Activated naive CD8-positive, alpha-beta T cell treated with anti-CD3 and anti-CD28 coated beads, Interleukin-2, amount 50 U/mL, for 16 hours (primary cell): ENCODE results near the gene PCDHGB2.
"Not testable (repeated sequence)": the region's sequence is repeated elsewhere in the genome, so short reads cannot be mapped to it uniquely, and the experiment has no call there.

Experiments used
- DNase-seq: peaks from one replicate; pipeline ENCODE4 v3.0.0-alpha.2; 2020; ENCODE audit warnings: low read depth, low spot score

The PCDHGB2 gene

DNA sequence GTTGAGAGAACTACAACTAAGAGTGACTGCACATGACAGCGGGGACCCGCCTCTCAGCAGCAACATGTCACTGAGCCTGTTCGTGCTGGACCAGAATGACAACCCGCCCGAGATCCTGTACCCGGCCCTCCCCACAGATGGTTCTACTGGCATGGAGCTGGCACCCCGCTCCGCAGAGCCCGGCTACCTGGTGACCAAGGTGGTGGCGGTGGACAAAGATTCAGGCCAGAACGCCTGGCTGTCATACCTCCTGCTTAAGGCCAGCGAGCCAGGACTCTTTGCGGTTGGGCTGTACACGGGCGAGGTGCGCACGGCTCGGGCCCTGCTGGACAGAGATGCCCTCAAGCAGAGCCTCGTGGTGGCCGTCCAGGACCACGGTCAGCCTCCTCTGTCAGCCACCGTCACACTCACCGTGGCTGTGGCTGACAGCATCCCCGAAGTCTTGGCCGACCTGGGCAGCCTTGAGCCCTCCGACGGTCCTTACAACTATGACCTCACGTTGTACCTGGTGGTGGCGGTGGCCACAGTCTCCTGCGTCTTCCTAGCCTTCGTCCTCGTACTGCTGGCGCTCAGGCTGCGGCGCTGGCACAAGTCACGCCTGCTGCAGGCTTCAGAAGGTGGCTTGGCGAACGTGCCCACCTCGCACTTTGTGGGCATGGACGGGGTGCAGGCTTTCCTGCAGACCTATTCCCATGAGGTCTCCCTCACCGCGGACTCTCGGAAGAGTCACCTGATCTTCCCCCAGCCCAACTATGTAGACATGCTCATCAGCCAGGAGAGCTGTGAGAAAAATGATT lies 24.9 kb downstream of the PCDHGB2 start:
- no peak for DNase-seq

DNA sequence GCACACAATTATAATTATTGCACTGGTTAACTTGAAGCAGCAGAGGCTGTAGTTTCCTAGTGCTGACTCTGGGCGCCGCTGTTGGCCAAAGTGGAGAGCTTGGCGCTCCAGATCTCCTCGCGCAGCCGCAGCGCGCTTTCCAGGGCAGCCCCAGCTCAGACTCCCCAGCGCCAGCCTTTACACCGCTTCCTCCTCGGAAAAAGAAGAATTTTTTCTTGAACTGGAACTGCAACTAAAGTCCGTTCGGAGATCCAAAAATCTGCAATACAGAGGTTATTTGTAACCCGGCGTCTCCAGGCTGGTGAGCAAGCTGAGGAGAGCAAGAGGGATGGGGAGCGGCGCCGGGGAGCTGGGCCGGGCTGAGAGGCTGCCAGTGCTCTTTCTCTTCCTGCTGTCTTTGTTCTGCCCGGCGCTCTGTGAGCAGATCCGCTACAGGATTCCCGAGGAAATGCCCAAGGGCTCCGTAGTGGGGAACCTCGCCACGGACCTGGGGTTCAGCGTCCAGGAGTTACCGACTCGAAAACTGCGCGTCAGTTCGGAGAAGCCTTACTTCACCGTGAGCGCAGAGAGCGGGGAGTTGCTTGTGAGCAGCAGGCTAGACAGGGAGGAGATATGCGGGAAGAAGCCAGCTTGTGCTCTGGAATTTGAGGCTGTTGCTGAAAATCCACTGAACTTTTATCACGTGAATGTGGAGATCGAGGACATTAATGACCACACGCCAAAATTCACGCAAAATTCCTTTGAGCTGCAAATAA lies 27.9 kb downstream of the PCDHGB2 start, which contains the start of gene PCDHGB4:
Gene PCDHGB4, plus strand, starts transcription at position 142 of the 755 bp plus-strand sequence. Its CDS starts 187 bp downstream, at position 329.
- DNase-seq: not testable (repeated sequence)

DNA sequence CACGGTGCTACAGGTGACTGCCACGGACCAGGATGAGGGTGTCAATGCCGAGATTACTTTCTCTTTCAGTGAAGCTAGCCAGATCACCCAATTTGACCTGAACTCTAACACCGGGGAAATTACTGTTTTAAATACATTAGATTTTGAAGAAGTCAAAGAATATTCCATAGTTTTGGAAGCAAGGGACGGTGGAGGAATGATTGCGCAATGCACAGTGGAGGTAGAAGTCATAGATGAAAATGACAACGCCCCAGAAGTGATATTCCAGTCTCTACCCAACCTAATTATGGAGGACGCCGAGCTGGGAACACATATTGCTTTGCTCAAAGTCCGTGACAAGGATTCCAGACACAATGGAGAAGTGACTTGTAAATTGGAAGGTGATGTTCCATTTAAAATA lies 28.9 kb downstream of the PCDHGB2 start:
- no peak for DNase-seq

DNA sequence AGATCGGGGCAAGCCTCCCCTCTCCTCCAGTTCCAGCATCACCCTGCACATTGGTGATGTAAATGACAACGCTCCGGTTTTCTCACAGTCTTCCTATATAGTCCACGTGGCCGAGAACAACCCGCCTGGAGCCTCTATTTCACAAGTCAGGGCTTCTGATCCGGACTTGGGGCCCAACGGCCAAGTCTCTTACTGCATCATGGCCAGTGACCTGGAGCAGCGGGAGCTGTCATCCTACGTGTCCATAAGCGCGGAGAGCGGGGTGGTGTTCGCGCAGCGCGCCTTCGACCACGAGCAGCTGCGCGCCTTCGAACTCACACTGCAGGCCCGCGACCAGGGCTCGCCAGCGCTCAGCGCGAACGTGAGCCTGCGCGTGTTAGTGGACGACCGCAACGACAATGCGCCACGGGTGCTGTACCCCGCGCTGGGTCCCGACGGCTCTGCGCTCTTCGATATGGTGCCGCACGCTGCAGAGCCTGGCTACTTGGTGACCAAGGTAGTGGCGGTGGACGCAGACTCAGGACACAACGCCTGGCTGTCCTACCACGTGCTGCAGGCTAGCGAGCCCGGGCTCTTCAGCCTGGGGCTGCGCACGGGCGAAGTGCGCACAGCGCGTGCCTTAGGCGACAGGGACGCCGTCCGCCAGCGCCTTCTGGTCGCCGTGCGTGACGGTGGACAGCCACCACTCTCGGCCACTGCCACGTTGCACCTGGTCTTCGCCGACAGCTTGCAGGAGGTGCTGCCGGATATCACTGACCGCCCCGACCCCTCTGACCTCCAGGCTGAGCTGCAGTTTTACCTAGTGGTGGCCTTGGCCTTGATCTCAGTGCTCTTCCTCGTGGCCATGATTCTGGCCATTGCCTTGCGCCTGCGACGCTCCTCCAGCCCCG lies 29.6 kb downstream of the PCDHGB2 start:
- no peak for DNase-seq

DNA sequence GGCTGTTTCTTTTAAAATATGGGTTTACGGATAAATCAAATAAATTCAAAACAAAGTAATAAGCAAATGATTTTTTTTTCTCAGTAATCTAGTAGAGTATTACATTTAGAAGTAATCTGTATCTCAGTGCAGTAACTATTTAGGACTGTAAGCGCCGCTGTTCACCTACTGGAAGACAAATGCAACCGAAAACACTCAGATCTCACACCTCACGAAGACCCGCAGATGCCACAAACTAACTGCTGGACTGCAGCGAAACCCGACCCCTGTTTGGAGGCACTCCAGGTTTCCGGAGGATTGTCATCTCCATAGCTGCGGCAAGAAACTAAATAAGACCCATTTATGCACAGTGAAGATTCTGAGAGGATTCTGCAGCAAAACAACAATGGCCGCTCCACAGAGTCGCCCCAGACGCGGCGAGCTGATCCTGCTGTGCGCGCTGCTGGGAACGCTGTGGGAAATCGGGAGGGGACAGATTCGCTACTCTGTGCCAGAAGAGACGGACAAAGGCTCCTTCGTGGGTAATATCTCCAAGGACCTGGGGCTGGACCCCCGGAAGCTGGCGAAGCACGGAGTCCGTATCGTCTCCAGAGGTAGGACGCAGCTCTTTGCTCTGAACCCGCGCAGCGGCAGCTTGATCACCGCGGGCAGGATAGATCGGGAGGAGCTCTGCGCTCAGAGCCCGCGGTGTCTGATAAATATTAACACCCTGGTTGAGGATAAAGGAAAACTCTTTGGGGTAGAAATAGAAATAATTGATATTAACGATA lies 32.8 kb downstream of the PCDHGB2 start, which contains the start of gene PCDHGA8:
Gene PCDHGA8, plus strand, starts transcription at position 205 of the 770 bp plus-strand sequence. Its CDS starts 181 bp downstream, at position 386.
- no peak for DNase-seq

DNA sequence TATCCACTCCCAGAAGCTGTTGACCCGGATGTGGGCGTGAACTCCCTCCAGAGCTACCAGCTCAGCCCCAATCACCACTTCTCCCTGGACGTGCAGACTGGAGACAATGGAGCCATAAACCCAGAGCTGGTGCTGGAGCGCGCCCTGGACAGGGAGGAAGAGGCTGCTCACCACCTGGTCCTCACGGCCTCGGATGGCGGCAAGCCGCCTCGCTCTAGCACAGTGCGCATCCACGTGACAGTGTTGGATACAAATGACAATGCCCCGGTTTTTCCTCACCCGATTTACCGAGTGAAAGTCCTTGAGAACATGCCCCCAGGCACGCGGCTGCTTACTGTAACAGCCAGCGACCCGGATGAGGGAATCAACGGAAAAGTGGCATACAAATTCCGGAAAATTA lies 33.5 kb downstream of the PCDHGB2 start:
- DNase-seq: no peak

DNA sequence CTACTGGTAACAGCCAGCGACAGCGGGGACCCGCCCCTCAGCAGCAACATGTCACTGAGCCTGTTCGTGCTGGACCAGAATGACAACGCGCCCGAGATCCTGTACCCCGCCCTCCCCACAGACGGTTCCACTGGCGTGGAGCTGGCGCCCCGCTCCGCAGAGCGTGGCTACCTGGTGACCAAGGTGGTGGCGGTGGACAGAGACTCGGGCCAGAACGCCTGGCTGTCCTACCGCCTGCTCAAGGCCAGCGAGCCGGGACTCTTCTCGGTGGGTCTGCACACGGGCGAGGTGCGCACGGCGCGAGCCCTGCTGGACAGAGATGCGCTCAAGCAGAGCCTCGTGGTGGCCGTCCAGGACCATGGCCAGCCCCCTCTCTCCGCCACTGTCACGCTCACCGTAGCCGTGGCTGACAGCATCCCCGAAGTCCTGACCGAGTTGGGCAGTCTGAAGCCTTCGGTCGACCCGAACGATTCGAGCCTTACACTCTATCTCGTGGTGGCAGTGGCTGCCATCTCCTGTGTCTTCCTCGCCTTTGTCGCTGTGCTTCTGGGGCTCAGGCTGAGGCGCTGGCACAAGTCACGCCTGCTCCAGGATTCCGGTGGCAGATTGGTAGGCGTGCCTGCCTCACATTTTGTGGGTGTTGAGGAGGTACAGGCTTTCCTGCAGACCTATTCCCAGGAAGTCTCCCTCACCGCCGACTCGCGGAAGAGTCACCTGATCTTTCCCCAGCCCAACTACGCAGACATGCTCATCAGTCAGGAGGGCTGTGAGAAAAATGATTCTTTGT lies 34.8 kb downstream of the PCDHGB2 start:
- DNase-seq: not testable (repeated sequence)

DNA sequence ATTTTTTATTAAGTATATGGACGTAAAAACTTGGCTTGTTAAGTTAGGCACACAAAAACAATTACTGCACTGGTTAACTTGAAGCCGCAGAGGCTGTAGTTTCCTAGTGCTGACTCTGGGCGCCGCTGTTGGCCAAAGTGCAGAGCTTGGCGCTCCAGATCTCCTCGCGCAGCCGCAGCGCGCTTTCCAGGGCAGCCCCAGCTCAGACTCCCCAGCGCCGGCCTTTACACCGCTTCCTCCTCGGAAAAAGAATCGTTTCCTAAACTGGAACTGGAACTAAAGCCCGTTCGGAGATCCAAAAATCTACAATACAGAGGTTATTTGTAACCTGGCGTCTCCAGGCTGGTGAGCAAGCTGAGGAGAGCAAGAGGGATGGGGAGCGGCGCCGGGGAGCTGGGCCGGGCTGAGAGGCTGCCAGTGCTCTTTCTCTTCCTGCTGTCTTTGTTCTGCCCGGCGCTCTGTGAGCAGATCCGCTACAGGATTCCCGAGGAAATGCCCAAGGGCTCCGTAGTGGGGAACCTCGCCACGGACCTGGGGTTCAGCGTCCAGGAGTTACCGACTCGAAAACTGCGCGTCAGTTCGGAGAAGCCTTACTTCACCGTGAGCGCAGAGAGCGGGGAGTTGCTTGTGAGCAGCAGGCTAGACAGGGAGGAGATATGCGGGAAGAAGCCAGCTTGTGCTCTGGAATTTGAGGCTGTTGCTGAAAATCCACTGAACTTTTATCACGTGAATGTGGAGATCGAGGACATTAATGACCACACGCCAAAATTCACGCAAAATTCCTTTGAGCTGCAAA lies 38.2 kb downstream of the PCDHGB2 start, which contains the start of gene PCDHGB5:
Gene PCDHGB5, plus strand, starts transcription at position 192 of the 796 bp plus-strand sequence. Its CDS starts 181 bp downstream, at position 373.
- not testable (repeated sequence) for DNase-seq

DNA sequence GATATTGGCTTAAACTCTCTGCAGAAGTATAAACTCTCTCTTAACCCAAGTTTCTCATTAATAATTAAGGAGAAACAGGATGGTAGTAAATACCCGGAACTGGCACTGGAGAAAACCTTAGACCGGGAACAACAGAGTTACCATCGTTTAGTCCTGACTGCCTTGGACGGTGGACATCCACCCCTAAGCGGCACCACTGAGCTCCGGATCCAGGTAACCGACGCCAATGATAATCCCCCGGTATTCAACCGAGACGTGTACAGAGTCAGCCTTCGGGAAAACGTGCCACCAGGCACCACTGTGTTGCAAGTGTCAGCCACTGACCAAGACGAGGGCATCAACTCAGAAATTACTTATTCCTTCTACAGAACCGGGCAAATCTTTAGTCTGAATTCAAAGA lies 38.8 kb downstream of the PCDHGB2 start:
- no peak for DNase-seq

DNA sequence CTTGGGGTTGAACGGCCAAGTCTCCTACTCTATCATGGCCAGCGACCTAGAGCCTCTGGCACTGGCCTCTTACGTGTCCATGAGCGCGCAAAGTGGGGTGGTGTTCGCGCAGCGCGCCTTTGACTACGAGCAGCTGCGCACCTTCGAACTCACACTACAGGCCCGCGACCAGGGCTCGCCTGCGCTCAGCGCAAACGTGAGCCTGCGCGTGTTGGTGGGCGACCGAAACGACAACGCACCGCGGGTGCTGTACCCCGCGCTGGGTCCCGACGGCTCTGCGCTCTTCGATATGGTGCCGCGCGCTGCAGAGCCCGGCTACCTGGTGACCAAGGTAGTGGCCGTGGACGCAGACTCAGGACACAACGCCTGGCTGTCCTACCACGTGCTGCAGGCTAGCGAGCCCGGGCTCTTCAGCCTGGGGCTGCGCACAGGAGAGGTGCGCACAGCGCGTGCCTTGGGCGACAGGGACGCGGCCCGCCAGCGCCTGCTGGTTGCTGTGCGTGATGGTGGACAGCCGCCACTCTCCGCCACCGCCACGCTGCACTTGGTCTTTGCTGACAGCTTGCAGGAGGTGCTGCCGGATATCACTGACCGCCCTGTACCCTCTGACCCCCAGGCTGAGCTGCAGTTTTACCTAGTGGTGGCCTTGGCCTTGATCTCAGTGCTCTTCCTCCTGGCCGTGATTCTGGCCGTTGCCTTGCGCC lies 39.9 kb downstream of the PCDHGB2 start:
- DNase-seq: no peak

DNA sequence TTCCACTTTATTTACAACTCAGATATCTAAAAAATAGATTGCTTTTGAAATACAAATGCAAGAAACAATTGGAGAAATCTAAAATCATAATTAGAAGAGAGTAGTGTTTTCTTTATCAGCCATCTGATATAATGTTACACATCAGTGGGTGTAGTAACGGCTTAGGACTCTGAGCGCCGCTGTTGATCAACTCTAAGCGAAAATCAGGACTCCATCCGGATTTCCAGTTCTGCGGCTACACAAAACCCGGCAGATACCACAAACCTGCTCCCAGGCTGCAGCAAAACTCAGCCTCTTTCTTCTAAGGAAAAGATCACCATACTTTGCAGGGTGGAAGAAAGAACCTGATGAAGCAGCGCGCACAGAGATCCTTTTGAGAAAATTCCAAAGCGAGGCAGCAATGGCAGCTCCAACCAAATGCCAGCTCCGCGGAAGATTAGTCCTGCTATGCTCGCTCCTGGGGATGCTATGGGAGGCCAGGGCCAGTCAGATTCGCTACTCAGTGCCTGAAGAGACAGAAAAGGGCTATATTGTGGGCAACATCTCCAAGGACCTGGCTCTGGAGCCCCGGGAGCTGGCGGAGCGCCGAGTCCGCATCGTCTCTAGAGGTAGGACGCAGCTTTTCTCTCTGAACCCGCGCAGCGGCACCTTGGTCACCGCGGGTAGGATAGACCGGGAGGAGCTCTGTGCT lies 42.9 kb downstream of the PCDHGB2 start, which contains the start of gene PCDHGA9:
Gene PCDHGA9, plus strand, starts transcription at position 226 of the 691 bp plus-strand sequence. Its CDS starts 175 bp downstream, at position 401.
- no peak for DNase-seq

DNA sequence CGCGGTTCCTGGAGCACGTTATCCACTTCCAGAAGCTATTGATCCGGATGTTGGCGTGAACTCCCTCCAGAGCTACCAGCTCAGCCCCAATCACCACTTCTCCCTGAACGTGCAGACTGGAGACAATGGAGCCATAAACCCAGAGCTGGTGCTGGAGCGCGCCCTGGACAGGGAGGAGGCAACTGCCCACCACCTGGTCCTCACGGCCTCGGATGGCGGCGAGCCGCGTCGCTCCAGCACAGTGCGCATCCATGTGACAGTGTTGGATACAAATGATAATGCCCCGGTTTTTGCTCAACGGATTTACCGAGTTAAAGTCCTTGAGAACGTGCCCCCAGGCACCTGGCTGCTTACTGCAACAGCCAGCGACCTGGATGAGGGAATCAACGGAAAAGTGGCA lies 43.6 kb downstream of the PCDHGB2 start:
- no peak for DNase-seq

DNA sequence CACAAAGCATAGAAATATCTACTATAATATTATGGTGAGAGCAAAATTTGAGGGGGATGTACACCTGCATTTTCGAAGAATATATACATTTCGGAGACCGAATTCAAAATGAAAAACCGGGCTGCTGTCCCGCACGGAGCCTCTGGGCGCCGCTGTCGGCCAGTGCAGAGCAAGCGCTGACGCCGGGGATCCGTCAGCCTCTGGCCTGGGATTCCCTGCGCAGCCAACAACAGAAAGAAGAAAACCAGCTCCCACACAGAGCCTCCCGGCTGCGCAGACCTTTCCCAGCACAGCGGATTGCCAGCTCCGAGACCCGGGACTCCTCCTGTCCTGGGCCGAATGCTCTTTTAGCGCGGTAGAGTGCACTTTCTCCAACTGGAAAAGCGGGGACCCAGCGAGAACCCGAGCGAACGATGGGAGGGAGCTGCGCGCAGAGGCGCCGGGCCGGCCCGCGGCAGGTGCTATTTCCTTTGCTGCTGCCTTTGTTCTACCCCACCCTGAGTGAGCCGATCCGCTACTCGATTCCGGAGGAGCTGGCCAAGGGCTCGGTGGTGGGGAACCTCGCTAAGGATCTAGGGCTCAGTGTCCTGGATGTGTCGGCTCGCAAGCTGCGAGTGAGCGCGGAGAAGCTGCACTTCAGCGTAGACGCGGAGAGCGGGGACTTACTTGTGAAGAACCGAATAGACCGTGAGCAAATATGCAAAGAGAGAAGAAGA lies 48.2 kb downstream of the PCDHGB2 start, which contains the start of gene PCDHGB6:
Gene PCDHGB6, plus strand, starts transcription at position 232 of the 716 bp plus-strand sequence. Its CDS starts 182 bp downstream, at position 414.
- not testable (repeated sequence) for DNase-seq

DNA sequence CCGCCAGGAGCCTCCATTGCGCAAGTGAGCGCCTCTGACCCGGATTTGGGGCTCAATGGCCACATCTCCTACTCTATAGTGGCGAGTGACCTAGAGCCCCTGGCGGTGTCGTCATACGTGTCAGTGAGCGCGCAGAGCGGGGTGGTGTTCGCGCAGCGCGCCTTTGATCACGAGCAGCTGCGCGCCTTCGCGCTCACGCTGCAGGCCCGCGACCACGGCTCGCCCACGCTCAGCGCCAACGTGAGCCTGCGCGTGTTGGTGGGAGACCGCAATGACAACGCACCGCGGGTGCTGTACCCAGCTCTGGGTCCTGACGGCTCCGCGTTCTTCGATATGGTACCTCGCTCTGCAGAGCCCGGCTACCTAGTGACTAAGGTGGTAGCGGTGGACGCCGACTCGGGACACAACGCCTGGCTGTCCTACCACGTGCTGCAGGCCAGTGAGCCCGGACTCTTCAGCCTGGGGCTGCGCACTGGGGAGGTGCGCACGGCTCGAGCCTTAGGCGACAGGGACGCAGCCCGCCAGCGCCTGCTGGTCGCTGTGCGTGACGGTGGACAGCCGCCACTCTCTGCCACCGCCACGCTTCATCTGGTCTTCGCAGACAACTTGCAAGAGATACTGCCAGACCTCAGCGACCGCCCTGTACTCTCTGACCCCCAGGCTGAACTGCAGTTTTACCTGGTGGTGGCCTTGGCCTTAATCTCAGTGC lies 50.0 kb downstream of the PCDHGB2 start:
- no peak for DNase-seq

DNA sequence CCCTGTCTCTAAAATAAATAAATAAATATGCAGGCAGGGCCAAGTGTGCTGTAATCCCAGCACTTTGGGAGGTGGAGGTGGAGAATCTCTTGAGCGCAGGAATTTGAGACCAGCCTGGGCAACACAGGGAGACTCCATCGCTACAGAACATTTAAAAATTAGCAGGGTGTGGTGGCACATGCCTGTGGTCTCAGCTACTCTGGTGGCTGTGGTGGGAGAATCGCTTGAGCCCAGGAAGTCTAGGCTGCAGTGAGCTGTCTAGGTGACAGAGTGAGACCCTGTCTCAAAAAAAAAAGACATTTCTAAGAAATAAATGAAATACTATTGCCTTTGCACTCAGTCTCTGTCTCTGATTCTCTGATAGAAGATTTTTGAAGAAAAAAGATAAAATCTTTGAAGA lies 51.8 kb downstream of the PCDHGB2 start:
- DNase-seq: no peak
